ENCODE data around the gene TBKBP1. TPM values are rescaled to one million over a fixed set of nuclear protein-coding genes. Genes with fewer than 3 reads are reported as not detected.
"Not testable (repeated sequence)": the region's sequence is repeated elsewhere in the genome, so short reads cannot be mapped to it uniquely, and the experiment has no call there.

TBKBP1 gene
- total RNA-seq, 1 experiment from 2014 or later = 0.20 TPM

DNA sequence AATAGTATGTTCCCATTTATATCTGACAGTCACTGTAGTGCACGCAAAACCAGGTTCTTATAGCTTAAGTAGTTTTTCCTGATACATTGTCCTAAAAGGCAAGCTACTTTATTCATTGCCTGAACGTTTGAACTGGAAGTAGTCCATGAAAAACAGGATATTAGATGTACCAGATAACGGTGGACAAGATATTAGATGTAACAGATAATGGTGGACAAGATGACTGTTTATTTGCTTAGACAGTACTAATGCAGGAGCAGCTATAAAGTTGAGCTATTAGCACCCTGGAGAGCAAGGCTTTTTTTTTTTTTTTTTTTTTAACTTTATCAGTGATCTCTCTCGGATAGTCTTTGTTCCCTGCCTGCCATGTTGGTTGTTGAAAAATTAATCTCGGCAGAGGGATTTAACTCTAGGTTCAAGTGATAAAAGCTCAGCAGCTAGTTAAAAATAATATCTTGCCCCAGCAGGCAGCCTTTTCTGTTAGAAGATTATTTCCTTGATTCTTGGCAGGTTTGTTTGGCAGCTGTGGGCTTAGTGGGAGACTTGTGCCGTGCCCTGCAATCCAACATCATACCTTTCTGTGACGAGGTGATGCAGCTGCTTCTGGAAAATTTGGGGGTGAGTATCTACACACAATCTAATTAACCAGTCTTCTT lies 17.3 kb upstream of the TBKBP1 start:
- DNase-seq (ENCODE audit: low spot score) = no peak

DNA sequence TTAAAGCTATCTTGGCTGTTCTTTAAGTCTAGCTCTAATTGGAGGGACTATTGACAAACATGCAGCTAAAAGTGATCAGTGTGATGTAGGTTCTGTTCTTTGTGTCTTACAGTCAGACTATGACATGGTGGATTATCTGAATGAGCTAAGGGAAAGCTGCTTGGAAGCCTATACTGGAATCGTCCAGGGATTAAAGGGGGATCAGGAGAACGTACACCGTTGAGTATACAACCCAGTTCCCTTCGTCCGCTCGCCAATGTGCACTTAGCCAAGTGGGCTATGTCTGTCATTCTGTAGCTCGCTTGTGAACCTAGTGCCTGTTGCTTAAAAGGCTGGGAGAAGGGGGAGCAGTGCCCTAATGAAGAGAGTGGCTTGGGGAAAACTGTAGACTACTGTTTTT lies 15.8 kb upstream of the TBKBP1 start:
- no peak for DNase-seq (ENCODE audit: low spot score)

DNA sequence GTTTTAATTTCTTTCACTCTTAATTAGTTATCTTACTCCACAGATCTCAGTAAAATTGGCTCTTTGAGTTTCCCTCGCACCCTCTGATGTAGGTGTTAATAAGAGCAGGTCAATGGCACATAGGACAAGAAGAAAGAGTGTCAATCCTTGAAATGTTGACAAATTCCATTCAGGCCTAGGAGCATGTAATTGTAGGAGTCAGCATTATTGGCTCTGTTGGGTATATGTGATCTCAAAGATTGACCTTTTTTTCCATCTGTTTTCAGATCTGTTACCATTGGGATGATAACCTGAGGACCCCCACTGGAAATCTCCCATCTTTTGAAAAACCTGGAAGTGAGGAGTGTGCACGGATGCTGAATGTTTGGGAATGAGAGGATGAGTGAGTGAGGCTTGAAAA lies 11.8 kb upstream of the TBKBP1 start:
- no peak for DNase-seq (ENCODE audit: low spot score)

DNA sequence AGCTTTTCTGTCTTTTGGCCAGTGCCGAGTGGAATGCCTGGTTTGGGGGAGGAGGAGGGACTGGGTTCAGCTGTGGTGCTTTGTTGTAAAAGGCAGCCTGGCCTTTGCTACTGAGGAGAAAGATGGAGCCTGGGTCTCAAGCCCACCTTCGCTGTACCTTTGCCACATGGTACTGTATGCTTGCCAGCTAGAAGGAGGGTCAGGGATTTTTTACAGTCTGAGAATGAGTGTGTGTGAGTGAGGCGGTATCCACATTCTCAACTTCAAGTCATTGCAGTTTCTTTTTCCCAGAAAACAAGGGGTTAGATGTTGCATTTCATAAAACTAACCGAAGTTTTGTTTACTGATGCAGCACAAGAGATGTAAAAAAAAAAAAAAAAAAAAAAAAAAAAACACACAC lies 11.2 kb upstream of the TBKBP1 start:
- DNase-seq (ENCODE audit: low spot score) = not testable (repeated sequence)

DNA sequence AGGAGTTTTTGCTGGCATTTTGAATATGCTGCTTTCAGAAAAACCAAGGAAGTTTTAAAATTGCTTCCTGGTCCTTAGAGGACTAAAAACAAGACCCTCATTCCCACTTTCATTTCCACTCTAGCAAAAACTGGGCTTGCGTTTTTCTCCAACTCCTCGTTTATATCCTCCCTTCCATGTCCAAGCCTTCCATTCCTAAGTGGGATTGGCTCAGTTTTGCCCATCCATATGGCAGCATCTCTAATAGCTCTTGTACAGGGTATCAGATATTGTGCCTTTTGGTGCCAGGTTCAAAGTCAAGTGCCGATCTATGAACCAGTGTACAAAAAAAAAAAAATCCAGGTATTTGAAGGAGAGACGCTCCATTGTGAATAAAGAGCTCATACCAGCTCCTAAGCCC lies 9.9 kb upstream of the TBKBP1 start:
- DNase-seq (ENCODE audit: low spot score) = no peak

DNA sequence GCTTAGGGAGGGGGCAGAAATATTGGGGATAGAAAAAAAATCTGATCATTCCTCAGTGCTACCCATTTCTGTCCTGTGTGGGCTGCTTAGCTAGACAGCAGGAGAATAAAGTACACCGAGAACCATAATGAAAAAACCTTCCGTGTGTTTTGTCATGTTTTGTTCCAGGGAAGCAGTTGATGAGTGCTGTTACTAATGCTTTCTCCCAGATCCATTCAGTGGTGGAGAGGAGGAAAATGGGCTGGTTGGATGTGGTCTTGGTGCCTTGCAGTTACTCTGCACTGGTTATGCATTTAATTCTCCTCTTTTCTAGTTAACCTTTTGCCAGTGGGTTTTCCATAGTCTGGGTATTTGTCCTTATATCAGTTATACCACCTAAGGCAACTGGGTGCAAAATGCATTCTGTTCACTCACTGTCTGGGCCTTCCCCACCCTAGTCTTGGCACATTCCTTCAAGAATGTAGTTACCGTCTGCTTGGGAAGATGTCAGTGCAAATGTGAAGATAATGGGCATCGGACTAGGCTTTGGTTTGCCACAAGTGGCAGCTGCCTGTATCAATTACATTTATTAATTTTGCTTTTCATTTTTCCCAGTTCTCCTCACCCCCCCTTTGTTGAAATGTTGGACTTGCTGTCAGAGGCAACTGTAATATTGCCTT lies 9.3 kb upstream of the TBKBP1 start:
- DNase-seq (ENCODE audit: low spot score) = no peak

DNA sequence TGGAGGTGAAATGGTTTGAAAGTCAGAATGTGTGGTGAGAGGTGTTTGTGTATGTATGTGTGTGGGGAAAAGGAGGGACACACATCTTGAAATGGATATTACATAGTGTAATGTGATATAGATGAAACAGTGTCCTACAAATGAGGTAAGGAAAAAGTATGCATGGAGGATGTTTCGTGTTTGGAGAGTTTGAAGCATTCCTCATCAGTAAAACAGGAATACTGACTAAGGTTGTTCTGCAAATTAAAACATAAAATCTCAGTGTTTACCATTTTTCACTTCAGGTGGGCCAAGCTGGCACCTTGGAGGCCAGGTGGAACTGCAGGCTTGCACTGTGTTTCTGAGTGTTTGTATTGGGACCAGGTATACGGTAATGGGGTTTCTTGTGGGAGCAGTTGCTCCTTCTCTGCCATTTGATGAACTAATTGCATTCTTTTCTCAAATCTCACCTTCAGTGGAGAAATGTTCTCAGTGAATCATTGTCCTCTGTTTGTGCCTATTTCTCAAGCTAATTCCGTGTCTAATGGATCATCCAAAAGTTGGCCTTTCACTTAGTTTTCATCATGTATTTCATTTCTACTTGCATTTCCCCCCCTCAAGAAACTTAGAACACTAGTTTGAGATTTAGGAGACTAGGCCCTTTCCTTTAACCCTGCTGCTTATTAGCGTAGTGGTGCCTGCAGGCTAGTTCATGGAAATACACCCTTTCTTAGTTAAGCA lies 8.2 kb upstream of the TBKBP1 start:
- no peak for DNase-seq (ENCODE audit: low spot score)

DNA sequence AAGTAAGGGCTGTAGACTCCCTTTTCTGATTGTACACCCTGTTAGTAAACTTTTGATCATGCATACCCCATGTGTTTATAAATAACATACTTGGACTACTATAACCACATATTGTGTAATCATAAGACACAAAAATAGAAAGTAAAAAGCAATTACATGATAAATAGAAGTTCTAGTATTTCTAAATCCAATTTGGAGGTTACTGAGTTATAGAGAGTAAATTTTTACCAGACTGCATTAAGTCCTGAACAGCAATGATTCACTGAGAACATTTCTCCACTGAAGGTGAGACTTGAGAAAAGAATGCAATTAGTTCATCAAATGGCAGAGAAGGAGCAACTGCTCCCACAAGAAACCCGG lies 7.7 kb upstream of the TBKBP1 start:
- DNase-seq (ENCODE audit: low spot score) = no peak

DNA sequence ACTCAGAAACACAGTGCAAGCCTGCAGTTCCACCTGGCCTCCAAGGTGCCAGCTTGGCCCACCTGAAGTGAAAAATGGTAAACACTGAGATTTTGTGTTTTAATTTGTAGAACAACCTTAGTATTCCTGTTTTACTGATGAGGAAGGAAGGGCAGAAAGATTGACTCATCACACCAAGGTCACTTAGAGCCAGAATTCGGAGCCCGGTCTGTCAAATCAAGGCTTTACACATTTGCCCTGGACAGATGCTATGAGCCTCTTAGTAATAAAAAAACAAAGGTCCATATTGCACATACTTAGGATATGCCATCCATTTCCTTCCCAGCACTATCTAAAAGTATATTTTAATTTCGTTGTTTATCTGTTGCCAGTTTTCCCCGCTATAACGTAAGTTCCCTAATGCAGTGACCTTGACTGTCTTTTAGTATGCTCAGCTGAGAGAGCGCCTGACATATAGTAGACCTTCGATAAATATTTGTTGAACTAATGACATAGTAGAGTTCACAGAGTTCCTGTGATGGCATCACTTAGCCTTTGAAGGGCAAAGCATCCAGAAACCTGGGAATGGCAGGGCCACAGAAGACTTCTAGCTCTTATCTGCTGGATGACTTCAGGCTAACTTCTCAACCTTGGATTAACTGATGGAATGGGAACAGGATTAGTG lies 7.2 kb upstream of the TBKBP1 start:
- no peak for DNase-seq (ENCODE audit: low spot score)

DNA sequence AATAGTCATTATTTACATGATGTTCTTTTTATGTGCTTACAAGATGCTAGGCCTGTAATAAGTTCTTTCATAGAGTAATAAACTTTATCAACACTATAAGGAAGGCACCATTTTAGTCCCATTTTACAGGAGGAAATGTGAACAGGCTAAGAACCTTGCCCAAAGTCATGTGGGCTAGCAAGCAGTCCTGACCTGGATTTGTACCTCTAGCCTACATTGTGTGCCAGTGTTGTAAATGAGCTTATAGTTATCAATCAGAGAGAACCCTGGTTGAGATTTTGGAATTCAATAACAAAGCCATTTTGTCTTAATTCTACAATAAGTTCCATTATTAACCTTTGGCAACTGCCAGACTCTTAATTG lies 6.7 kb upstream of the TBKBP1 start:
- DNase-seq (ENCODE audit: low spot score) = no peak

DNA sequence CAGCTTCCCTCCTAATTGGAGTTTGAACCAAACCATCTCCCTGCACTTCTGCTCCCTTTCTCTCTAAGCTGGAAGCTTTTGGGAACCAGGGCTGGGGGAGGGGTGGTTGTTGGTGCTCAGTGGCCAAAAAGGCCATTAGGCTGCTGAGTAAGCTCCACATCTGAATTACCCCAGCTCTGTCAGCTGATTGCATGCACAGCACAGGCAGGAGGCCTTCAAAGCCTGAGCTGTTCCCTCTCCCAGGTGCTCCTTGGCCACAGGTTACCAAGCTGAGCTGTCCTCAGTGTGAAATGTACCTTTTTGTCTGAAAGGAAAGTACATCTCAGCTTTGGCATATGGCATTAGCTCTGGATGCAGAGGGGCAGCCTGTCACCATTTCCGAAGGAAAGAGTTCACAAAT lies 6.2 kb upstream of the TBKBP1 start:
- DNase-seq (ENCODE audit: low spot score) = no peak

DNA sequence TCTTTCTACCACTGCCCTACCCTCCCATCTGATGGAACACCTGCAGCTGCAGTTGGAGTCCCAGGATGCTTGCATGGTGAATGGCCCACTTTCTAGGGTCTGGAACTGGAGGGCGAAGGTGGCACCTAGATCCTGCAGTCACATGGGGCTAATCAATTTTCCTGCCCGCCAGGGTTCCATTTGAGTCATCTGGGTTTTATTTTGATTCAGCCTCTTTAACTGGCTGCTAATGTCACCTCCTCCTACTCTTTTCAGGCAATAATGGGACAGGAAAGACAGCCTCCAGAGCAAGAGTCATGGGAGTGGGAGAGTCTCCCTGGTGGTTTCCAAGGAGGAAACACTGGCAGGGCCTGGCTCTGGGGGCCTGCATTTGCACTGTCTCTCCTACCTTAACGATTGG lies 3.8 kb upstream of the TBKBP1 start:
- DNase-seq (ENCODE audit: low spot score) = no peak

DNA sequence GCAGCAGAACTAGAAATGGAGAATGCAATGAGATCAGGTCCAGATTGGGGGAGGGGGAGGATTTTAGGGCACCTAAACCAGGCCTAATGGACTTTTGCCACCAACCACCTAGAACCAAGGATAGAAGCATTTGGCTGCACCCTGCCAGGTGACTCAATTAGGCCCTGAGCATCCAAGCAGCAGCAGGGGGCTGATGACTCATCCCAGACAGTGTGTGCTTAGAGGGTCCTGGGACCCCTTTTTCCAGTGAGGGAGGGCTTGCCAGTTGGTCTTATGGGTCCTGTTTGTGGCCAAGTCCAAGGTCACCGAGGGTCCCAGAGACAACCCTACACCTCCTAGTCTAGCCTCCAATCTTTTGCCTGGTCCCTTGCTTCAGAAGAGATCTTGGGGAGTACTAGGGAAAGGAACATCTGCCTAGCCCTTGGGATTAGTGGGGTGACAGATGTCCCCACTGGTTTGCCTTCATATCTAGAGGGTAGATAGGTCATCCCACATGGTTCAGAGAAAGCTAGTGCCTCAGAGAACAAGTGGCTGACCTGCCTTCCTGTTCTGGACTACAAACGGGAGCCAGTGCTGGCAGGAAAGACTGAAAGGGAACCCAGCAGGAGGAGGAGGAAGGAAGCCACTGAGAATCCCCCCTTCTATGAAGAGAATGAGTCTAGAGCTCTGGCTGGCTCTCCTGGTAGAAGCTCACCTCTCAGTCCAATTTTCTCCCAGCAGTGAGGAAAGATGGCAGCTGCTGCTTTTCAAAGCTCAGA lies 1.6 kb upstream of the TBKBP1 start:
- no peak for DNase-seq (ENCODE audit: low spot score)

DNA sequence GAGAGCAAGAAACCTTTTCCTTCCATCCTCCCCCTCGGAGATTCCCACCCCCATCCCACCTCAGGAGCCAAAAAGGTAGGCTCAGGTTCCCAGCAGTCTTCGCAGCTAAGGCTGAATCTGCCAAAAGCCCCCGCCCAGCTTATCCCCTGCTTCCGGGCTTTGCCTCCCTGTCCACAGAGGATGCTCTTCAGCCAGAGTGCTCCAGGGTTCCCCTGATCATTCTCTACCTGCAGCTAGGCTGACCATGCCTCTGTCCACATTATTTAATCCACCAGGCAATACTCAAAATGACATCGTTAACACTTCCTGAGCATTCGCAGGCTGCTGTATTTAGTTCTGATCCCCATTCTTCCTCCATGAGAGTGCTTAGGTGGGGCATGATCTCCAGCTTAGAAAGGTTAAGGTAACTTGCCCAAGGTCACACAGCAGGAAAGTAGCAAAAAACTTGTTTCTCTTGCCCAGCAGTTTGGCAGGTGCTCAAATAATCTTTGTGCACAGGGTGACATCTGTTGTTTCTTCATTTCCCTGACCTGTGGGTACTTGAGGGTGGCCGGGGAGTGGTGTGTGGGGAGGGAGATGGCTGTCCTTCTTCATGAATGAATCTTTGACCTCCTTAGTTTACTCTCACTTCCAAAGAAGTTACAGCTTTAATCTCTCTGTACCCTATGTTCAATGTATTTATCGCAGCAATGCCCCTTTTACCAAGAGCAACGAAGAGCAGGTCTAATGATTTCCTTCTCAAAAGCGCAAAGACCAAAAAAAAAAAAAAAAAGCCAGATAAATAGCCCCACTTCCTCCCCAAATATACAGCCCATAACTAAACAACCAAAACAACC lies 848 bp upstream of the TBKBP1 start:
- no peak for DNase-seq (ENCODE audit: low spot score)

DNA sequence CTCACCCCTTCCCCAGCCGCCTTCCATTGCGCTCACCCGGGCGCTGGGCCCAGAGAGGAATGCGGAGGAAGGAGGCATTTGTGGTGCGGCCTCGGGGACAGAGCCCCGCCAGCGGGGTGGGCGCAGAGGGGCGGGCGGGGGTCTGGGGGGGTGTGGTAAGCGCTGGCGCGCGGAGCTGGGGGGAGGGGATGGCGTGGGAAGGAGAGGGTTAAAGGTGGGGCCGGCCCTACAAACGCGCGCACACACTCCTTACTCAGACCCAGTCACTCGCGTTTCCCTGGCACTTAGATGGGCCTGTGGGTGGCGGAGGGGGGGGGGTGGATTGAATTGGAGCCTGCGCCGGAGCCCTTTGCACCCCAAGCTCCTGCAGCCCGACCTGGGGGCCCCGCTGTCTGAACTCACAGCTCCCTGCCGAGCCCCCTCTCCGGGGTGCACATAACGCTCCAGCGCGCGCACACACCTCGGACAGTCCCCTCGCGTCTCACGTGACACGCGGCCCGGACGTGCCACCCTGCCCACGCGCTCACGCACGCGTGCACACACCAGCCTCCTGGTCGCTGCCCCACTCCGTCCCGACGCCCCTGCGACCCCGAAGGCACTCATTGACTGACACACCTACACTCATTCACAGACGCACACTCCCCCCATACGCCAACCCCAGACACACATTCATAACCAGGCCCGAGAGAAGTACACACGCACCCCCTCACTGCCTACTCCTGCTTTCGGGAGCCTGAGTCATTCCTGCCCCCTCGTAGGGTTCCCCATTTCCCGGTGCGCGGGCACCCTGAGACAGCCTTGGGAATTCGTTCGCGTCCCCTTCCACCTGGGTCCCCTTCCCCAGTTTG lies 844 bp downstream of the TBKBP1 start:
- DNase-seq (ENCODE audit: low spot score) = no peak

DNA sequence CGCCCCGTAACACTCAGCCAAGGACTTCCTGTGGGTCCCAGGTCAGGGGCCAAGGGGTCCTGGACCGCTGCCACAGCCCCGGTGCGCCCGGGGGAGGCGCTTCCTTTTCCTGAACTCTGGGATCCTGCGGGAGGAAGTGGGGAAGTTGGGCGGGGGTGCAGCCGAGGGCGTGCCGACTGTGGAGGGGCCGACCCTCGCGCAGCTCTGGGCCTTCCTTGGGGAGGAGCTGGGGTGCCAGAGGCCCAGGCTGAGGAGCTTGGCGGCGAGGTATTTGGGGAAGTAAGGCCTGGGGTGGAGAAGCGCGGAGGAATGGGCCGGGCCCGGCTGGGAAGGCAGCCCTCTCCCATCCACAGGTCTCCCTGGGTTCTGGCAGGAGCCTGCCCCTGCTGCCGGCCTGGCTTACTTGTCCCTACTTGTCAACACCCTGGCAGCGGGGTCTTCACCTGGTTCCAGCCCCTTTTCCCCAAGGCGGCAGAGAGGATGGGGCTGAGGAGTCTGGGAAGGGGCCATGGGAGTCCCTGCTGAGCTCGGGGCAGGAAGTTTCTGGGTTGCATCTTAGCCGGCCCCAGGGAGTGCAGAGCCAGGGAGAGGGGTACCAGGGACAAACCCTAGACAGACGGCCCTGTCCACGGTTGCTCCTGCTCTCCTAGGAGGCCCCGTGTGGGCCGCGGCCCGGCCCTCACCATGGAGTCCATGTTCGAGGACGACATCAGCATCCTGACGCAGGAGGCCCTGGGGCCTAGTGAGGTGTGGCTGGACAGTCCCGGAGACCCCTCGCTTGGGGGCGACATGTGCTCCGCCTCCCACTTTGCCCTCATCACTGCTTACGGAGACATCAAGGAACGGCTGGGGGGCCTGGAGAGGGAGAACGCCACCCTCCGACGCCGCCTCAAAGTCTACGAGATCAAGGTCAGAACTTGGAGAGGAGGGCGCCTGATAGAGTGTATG lies 1.7 kb downstream of the TBKBP1 start:
- no peak for DNase-seq (ENCODE audit: low spot score)

DNA sequence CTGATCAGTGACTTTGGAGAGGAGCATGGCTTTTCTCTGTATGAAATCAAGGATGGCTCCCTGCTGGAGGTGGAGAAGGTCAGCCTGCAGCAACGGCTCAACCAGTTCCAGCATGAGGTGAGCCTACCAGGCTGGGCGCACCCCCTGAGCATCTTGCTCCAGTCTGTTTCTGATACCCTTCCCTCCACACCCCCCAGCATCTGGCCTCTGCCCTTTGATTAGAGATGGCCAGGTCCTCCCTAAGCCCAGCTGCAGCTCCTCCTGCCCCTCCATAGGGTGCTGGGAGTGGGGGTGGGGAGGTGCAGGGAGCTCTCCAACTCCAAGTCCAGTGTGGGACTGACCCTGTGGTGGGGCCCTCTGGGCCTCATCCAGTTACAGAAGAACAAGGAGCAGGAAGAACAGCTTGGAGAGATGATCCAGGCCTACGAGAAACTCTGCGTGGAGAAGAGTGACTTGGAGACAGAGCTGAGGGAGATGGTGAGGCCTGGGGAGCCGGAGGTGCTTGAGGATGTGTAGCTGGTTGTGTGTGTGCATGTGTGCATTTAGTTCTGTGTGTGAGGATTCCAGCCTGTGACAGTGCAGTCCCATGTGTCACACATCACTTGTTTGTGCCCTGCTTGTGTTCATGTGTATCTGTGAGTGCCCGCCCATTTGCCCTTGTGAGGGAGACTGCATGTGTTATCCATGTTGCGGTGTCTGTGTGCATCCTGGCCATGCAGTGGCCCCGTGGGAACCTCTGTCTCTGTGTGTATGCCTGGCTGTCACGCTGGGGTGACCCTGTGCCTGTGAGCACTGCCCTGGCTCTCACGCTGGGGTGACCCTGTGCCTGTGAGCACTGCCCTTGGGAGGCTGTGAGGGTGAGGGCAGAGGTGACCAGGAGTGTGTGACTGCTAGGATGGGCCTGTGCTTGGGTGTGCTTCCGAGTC lies 3.0 kb downstream of the TBKBP1 start:
- no peak for DNase-seq (ENCODE audit: low spot score)
